A549 (cell line): ENCODE measurements around the gene NFX1.

Source experiments
- CBX8 ChIP-seq: fragments of 200-600 bp; sonication (generic); IDR thresholded peaks from 2 replicates; pipeline ENCODE4 v1.6.1; 2016
- FOSL2 ChIP-seq, 2 experiments: fragments of 450-650 bp in 1 of 2; fragments of >200 bp in 1 of 2; sonication (Bioruptor Twin) in 1 of 2; formaldehyde crosslinking; IDR thresholded peaks; 2 replicates each; pipeline versions ENCODE4 v1.5.0 to v1.6.1; 2016 to 2020; ENCODE audit warnings: mild to moderate bottlenecking in 1 of 2, moderate library complexity in 1 of 2
- HOXB13 ChIP-seq: fragments of 250-450 bp; sonication (Bioruptor Pico); IDR thresholded peaks from 2 replicates; pipeline ENCODE4 v1.5.0; 2020; ENCODE audit warnings: low read depth, mild to moderate bottlenecking, moderate library complexity
- PHF8 ChIP-seq: fragments of 200-600 bp; sonication (generic); IDR thresholded peaks from 2 replicates; pipeline ENCODE4 v1.6.1; 2016; ENCODE audit warnings: low read depth, mild to moderate bottlenecking, antibody characterized with exemption, moderate library complexity, borderline replicate concordance
- POLR2A ChIP-seq: IDR thresholded peaks from 2 replicates; pipeline ENCODE4 v1.6.1; 2012; ENCODE audit warnings: mild to moderate bottlenecking, low read length
- RAD21 ChIP-seq, 2 experiments: fragments of >200 bp in 1 of 2; sonication (Bioruptor Twin) in 1 of 2; formaldehyde crosslinking in 1 of 2; IDR thresholded peaks in 1 of 2; conservative IDR thresholded peaks in 1 of 2; 2 replicates in 1 of 2; 3 replicates in 1 of 2; pipeline ENCODE4 v1.6.1; 2012 to 2018; ENCODE audit warnings: inconsistent platforms in 1 of 2
- RFX5 ChIP-seq: fragments of 450-650 bp; IDR thresholded peaks from 2 replicates; pipeline ENCODE4 v1.7.1; 2014; ENCODE audit warnings: antibody characterized with exemption, mild to moderate bottlenecking, moderate library complexity
- SMC3 ChIP-seq: fragments of >200 bp; sonication (Bioruptor Twin); formaldehyde crosslinking; IDR thresholded peaks from 3 replicates; pipeline ENCODE4 v1.6.1; 2018; ENCODE audit warnings: inconsistent platforms
- ZNF302 ChIP-seq: fragments of 250-450 bp; sonication (Bioruptor Pico); IDR thresholded peaks from 2 replicates; pipeline ENCODE4 v1.9.0; 2021; ENCODE audit warnings: inconsistent platforms, mild to moderate bottlenecking, moderate library complexity
- TF ChIP-seq, protein P1 (sequence below): fragments of >200 bp; sonication (Bioruptor Twin); formaldehyde crosslinking; IDR thresholded peaks from 3 replicates; pipeline ENCODE4 v1.5.1; 2016
- TF ChIP-seq, protein P2 (sequence below): fragments of 250-450 bp; sonication (Bioruptor Pico); IDR thresholded peaks from 2 replicates; pipeline ENCODE4 v1.5.0; 2021; ENCODE audit warnings: mild to moderate bottlenecking, moderate library complexity, borderline replicate concordance
- TF ChIP-seq, protein P3 (sequence below): fragments of 150-350 bp; IDR thresholded peaks from 2 replicates; pipeline ENCODE4 v1.6.1; 2014; ENCODE audit warnings: low read depth, mild to moderate bottlenecking, low read length

DNA sequence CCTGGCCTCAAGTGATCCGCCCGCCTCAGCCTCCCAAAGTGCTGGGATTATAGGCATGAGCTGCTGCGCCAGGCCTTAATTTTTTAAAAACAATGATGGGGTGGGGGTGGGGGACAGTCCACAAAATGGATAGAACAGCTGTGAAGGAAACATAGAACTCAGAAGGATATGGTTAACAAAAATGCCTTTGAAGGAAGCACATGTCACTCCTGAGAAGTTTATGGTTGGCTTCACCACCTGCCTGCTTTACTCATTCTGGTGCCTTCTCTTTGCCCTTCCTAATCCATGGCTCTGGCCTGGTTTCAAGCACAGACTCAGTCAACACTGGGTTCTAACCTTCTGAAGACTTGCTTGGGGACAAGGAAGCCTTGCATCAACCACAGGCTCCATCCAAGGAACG is 36.1 kb upstream of the NFX1 start:
- TF ChIP-seq, protein P1, sequence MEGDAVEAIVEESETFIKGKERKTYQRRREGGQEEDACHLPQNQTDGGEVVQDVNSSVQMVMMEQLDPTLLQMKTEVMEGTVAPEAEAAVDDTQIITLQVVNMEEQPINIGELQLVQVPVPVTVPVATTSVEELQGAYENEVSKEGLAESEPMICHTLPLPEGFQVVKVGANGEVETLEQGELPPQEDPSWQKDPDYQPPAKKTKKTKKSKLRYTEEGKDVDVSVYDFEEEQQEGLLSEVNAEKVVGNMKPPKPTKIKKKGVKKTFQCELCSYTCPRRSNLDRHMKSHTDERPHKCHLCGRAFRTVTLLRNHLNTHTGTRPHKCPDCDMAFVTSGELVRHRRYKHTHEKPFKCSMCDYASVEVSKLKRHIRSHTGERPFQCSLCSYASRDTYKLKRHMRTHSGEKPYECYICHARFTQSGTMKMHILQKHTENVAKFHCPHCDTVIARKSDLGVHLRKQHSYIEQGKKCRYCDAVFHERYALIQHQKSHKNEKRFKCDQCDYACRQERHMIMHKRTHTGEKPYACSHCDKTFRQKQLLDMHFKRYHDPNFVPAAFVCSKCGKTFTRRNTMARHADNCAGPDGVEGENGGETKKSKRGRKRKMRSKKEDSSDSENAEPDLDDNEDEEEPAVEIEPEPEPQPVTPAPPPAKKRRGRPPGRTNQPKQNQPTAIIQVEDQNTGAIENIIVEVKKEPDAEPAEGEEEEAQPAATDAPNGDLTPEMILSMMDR: no peak
- TF ChIP-seq FOSL2 (IDR thresholded peaks at IDR 0.05): no peak
- no peak for TF ChIP-seq FOSL2 (CRISPR knock-in tag; IDR thresholded peaks at IDR 0.05)
- TF ChIP-seq PHF8: no peak
- TF ChIP-seq ZNF302 (CRISPR knock-in tag): no peak
- TF ChIP-seq HOXB13 (CRISPR knock-in tag): no peak
- TF ChIP-seq RAD21 (conservative IDR thresholded peaks at IDR 0.05 in 1 of 2, IDR thresholded peaks at IDR 0.05 in 1 of 2): no peak
- TF ChIP-seq, protein P2, sequence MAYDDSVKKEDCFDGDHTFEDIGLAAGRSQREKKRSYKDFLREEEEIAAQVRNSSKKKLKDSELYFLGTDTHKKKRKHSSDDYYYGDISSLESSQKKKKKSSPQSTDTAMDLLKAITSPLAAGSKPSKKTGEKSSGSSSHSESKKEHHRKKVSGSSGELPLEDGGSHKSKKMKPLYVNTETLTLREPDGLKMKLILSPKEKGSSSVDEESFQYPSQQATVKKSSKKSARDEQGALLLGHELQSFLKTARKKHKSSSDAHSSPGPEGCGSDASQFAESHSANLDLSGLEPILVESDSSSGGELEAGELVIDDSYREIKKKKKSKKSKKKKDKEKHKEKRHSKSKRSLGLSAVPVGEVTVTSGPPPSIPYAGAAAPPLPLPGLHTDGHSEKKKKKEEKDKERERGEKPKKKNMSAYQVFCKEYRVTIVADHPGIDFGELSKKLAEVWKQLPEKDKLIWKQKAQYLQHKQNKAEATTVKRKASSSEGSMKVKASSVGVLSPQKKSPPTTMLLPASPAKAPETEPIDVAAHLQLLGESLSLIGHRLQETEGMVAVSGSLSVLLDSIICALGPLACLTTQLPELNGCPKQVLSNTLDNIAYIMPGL (CRISPR knock-in tag): no peak
- TF ChIP-seq RFX5: no peak
- TF ChIP-seq CBX8: no peak
- TF ChIP-seq SMC3: no peak
- TF ChIP-seq, protein P3, sequence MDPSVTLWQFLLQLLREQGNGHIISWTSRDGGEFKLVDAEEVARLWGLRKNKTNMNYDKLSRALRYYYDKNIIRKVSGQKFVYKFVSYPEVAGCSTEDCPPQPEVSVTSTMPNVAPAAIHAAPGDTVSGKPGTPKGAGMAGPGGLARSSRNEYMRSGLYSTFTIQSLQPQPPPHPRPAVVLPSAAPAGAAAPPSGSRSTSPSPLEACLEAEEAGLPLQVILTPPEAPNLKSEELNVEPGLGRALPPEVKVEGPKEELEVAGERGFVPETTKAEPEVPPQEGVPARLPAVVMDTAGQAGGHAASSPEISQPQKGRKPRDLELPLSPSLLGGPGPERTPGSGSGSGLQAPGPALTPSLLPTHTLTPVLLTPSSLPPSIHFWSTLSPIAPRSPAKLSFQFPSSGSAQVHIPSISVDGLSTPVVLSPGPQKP: no peak
- no peak for TF ChIP-seq POLR2A
